Measurements from ENCODE around the gene RNF151. TPM values are rescaled to one million over a fixed set of nuclear protein-coding genes. Genes with fewer than 3 reads are reported as not detected.
"Not testable (repeated sequence)": the region's sequence is repeated elsewhere in the genome, so short reads cannot be mapped to it uniquely, and the experiment has no call there.

Gene RNF151
- total RNA-seq, 1 experiment from 2014 or later: not detected

DNA sequence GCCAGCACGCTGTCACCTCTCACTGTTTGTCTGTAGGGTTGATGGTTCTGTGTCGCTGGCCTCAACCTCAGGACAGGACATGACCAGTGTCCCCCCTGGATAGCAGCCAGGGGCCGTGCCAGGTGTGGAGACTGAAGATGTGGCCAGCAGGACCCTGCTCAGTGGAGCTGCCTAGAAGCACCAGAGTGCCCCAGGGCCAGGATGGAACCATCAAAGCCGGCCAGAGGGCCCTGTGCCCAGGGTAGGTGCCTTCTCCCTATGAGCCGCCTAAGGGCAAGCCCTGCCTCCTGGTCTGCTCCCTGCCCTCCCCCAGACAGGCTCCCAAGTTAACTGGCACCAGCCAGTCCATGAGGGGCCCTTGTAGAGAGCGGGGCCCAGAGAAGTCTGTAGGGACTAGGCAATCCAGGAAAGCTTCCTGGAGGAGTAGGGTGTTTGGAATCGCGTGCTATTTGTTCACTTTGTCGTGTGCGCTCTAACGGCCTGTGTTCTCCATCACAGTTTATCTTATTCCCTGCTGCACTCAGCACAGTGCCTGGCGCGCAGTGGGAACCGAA lies 7.9 kb upstream of the RNF151 start:
- no peak for DNase-seq (ENCODE audit: low read depth)

DNA sequence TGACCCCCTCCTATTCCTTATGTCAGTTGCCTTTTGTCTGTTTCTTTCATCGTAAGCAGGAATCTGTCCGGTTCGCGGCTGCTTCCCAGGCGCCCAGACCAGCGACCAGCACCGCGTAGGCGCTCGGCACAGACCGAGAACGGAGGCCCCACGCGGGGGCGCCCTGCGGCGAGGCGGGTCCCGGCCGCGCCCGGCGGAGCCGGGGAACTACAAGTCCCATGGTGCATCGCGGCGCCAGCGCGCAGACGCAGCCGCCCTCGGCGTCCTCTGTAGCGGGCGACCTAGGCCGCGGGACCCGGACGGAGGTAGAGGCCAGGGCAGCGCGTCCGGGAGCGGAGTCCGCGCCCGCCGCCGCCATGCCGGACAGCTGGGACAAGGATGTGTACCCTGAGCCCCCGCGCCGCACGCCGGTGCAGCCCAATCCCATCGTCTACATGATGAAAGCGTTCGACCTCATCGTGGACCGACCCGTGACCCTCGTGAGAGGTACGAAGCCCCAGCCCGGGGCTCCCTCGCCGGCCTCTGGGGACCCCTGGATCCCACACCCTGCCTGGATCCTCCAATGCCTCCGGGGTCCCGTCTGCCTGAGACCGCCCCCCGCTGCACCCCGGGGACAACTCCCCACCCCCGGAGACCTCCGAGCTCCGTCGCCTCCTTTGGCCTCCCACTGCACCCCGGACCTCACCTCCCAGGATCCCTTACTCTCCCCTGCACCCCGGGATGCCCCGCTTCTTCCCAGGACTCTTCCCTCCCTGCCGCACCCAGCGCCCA lies 7.2 kb upstream of the RNF151 start, which contains the start of gene NDUFB10:
NDUFB10 (plus strand) TSS at position 270 of the 771 bp plus-strand sequence; CDS start at position 357, 87 bp downstream.
- peak; percentile 87 for DNase-seq (ENCODE audit: low read depth)

DNA sequence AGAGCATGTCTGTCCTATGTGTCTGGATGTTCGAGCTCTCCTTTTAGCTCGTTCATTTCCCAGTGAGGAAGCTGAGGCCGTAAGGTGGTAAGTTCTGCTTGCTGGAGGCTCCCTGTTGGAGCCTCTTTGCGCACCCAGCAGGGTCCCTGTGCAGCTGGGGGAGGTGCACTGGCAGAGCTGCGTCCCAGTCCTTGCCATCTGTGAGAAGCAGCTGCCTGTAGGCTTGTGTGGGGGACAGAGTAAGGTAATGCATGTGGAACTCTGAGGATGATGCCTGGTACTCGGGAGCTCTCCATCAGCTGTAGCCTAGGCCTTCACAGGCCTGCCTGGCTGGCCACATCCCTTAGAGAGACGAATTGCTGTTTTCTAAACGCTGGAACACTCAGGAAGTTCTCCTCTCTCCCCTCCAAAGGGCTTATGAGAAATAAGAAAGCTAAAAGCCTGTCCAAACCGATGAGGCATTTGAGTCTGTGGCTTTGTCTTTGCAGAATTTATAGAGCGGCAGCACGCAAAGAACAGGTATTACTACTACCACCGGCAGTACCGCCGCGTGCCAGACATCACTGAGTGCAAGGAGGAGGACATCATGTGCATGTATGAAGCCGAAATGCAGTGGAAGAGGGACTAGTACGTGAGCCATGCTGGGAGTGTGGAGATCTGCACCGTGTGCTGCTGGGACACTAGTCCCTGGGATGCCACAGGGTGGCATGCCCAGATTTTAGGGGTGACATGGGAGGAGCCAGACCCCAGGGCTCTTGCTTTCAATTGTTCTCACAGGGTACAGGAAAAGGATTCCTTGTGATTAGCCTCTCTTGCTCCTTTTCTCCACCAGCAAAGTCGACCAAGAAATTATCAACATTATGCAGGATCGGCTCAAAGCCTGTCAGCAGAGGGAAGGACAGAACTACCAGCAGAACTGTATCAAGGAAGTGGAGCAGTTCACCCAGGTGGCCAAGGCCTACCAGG lies 5.7 kb upstream of the RNF151 start:
- peak; percentile 81 for DNase-seq (ENCODE audit: low read depth)

DNA sequence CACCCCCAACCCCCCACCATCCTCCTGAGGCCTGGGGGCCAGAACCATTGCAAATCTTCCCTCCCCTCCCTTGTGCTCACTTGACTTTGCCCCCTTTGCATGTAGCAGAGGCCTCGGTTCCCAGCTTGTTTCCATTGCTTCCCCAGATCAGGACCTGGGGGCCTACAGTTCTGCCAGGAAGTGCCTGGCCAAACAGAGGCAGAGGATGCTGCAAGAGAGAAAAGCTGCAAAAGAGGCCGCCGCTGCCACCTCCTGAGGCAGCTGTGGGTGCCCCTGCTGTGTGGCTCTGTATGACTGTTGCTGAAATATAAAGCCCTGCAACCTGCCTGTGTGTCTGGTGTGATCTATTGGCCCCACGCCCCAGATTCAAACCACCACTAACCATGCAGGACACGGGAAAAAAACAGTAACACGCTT lies 5.0 kb upstream of the RNF151 start:
- DNase-seq (ENCODE audit: low read depth): peak; percentile 71

DNA sequence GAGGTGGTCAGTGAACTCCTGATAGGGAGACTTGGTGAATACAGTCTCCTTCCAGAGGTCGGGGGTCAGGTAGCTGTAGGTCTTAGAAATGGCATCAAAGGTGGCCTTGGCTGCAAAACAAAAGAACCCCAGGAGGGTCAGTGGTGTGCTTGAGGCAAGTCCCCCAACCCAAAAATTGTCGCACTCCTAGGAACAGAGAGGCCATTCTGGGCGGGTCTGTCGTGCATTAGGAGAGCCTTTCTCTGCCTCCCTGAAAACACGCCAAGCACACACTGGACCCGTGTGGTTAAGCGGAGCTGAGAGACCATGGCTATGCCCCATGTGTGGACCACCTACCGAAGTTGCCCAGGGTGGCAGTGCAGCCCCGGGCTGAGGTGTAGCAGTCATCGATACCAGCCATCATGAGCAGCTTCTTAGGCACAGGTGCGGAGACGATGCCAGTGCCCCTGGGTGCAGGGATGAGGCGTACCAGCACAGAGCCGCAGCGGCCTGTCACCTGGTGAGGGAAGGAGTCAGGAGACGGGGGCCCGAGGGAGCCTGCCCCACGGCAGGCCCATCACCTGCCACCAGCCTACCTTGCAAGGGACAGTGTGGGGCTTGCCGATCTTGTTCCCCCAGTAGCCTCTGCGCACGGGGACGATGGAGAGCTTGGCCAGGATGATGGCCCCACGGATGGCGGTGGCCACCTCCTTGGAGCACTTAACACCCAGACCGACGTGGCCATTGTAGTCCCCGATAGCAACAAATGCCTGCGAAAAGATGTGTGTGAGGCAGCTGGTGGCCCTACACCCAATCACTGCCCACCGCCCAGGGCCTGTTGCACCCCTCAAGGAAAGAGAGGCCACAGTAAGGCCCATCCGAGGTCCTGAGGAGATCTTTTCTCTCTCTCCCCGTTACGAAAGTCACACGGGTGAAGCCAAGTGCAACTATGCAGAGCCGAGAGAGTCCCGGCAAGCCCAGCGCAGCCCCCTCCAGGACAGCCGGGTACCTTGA lies 4.2 kb upstream of the RNF151 start:
- not testable (repeated sequence) for DNase-seq (ENCODE audit: low read depth)

DNA sequence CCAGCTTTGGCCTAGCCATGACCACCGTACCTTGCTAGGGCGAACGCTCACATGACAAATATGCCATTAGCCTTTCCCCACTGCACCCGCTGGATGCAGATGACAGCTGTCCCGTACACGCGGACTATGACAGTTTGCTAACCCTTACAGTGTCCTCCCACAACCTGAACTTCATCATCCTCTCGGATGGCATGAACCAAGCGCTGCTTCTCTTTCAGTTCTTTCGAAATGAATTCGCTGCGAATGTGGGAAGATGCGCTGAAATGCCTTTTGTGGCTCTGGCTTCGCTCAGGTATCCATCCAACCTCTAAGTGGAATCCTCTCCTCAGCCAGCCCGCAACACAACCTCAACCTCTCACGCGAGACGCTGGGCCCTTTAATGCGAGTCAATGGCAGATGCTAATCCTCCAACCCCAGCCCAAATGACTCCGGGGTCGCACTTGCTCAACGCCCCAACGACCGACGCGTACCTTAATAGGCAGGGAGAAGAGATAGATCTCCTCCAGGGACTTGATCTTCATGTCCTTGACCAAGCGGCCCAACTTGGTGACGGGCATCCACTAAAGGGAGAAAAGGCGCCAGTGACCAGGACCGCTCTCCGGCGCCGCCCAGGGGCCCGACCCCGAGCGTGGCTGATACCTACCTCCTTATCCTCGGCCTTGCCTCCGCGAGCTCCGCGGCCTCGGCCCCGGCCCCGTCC lies 2.7 kb upstream of the RNF151 start:
- peak; percentile 44 for DNase-seq (ENCODE audit: low read depth)

DNA sequence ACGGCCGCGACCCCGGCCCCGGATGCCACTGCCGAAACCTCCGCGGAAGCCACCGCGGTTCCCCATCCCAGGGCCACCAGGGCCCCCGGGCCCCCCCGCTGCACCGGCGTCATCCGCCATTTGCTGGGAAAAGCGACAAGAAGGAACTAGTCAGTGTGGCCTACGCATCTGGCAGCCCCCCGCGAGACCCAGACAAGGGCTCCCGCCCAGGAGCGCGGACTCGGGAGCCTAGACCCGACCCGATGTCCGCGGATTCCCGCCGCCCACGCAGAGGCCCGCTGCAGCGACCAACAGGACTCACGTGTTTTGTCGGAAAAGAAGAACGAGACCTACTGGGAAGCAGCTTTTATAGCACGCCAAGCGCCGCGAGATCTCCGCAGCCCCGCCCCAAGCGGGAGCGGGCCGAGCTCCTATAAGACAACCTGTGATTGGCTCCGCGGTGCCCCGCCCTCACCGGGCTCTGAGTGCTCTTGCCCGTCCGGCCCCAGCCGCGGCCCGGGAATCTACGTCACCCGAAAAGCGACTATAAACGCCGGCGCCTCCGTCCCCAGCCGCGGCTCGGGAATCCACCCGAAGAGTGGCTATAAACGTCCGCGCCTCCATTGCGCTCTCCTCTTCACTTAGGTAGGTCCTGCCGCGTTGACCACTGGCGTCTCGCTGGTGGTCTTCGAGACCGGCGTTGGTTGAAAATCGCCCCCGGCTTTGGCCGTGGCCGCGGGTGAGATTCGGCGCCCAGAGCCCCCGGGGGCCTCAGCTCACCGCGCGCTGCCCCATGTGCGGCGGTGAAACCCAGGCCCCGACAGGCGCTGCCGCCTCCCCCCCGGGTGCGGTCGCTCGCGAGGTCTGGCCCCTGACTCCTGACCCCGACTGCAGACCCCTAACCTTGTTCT lies 1.9 kb upstream of the RNF151 start, which contains the start of gene RPS2:
RPS2 (minus strand) TSS at position 321 of the 890 bp plus-strand sequence; CDS start at position 120, 201 bp downstream.
- DNase-seq (ENCODE audit: low read depth): peak; percentile 96

DNA sequence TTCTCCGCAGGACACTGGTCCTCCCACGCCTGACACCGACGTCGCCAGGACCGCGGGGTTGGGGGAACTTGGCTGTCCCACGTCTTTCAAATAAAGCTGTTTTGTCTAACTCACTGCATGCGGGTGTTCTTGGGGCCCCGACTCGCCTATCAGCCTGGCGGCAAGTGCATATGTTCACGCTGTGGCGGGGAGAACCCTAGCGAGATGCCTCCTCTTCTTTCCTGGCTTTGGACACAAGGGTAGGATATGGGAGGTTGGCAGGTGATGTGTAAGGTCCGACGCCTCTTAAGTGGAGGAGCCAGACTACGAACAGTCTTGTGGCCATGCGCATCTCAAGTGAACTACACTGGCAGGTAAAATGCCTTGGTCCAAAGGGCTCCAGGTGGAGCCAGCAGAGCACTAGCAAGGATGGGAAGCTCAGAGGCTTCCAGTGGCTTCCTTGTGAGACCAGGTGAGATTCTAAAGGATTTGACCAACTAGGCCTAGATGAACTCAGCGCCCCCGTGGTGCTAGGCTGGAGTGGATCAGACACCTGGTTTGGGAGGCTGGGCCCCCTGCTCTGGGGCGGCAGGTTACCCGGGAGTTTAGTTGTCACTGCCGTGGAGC lies 1.2 kb upstream of the RNF151 start:
- no peak for DNase-seq (ENCODE audit: low read depth)

DNA sequence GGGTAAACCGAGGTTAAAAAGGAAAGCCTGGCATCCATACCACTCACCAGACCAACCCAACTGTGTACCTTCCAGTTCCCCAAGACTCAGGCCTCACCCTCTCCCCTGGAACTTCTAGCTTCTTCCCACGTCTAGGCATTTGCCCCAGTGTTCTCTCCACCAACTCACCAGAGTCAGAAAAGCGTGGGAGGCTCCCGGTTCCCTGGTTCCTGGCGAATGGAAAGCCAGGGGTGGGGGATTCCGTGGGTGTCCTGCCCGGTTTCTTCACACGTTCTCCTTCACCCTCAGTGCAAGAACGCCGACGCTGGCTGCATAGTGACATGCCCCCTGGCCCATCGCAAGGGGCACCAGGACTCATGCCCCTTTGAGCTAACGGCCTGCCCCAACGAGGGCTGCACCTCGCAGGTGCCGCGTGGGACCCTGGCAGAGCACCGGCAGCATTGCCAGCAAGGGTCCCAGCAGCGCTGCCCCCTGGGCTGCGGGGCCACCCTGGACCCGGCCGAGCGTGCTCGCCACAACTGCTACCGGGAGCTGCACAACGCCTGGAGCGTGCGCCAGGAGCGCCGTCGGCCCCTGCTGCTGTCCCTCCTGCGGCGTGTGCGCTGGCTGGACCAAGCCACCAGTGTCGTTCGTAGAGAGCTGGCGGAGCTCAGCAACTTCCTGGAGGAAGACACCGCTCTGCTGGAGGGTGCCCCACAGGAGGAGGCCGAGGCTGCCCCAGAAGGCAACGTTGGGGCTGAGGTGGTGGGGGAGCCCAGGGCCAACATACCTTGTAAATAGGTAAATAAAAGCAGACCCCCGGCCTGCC lies 1.7 kb downstream of the RNF151 start:
- no peak for DNase-seq (ENCODE audit: low read depth)

DNA sequence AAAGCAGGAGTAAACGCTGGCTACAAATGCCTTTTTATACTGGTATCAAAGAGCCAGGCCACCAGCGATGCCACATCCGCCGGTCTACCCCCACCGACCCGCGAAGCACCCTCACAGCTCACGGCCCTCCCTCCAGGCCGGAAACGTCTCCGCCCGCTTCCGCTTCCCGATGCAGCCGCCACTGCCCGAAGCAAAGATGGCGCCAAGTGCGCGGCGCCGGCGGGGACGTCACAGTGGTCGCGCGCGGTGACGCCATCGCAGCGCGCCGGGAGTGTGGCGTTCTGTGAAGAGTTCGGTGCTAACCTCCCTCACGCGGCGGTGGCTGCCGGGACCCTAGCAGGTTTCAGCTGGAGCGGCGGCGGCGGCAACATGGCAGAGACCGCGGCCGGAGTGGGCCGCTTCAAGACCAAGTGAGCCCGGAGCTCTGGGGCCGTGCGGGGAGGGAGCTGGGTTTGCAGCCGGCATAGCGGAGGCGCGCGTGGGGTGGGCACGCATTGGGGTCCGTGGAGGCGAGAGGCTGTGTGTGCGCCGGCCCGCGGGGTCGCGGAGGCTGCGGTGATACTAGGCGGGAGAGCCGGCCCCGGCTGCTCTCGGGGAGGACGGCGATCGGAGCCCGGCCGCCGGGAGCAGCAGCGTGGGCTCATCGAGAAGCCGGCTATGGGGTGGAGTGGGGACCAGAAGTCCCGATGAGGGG lies 5.3 kb downstream of the RNF151 start, which contains the start of gene TBL3:
TBL3 (plus strand) TSS at position 258 of the 694 bp plus-strand sequence; CDS start at position 370, 112 bp downstream.
- peak; percentile 94 for DNase-seq (ENCODE audit: low read depth)

DNA sequence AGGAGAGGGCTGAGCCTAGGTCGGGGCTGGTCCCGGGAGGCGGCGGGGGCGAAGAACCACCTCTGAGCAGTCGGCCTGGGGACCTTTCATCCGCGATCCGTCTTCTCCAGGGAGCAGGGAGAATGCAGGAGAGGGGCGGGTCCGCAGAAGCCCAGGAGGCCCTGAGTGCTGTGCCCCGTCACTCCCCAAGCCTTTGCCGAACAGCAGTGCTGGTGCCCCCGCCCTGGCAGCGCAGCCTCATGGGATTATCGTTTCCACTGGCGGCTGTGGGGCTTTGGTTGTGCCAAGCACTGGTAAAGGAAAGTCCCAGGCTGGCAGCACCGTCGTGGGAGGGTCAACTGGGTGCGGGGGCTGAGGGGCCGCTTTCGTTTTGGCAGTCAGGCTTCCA lies 5.8 kb downstream of the RNF151 start:
- no peak for DNase-seq (ENCODE audit: low read depth)

DNA sequence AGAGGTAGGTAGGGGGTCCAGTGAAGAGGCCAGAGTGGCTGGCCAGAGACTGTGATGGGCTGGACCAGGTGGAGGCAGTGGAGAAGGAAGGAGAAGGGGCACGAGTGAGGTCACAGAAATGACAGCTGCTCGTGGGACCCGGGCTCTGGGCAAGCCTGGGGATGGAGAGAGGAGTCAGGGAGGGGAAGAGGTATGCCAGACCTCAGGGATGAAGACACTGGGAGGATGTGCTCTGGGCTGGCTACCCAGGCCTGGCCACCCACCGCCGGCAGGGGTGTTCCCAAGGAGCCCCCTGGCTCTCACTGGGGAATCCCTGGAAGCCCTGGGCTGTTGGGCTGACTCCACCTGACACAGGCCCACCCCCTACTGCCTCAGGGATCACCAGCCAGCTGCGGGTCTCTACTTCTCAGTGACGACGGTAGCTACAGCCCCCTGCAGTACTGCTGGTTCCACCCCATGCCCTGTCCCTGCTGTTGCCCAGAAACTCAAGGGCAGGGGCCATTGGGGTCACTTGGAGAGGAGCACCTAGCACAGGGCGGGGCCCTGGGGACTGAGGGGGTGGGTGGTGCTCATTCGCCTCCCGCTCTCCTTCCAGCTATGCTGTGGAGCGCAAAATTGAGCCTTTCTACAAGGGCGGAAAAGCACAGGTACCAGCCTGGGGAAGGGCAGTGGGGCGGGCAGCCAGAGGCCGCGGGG lies 7.0 kb downstream of the RNF151 start:
- no peak for DNase-seq (ENCODE audit: low read depth)

DNA sequence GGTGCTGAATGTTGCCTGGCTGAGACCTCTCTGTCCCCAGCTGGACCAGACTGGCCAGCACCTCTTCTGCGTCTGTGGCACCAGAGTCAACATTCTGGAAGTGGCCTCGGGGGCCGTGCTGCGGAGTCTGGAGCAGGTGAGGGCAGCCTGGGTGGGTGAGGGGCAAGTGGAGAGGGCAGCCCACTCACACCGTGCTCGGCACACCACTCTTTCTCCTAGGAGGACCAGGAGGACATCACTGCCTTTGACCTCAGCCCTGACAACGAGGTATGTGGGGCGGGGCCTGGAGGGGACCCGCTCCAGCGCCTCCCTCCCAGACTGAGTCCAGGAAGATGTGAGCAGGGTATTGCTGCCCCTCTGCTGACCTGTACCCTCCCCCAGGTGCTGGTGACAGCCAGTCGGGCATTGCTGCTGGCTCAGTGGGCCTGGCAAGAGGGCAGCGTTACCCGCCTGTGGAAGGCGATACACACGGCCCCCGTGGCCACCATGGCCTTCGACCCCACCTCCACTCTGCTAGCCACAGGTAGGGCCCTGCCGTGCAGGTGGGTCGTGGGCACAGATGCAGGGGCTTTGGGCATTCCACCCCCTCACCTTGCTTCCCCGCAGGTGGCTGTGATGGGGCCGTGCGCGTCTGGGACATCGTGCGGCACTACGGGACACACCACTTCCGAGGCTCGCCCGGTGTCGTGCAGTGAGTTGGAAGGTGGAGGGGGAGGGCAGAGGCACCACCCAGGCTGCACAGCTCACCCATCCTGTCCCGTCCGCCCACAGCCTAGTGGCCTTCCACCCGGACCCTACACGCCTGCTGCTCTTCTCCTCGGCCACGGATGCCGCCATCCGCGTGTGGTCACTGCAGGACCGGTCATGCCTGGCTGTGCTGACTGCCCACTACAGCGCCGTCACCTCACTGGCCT lies 7.8 kb downstream of the RNF151 start:
- no peak for DNase-seq (ENCODE audit: low read depth)

DNA sequence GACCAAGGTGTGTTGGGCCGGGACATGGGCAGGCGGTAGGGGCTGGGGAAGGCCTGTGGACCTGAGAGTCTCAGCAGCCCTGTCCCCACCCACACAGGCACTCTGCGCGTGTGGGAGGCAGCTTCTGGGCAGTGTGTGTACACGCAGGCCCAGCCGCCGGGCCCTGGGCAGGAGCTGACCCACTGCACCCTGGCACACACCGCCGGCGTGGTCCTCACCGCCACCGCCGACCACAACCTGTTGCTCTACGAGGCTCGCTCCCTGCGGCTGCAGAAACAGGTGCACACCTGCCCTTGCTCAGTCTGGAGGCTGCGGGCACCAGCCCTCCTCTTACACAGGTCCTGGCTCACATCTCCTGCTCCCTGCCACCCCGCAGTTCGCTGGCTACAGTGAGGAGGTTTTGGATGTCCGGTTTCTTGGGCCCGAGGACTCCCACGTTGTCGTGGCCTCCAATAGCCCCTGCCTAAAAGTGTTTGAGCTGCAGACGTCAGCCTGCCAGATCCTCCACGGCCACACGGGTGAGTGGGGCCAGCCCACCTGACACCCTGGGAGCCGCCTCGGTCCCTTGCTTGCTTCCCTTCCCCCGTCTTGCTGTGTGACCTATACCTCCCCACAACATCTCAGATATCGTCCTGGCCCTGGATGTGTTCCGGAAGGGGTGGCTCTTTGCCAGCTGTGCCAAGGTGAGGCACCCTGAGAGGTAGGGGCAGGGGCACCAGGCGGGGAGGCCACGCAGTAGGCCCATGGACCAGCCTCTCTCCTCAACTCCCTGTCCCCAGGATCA lies 9.0 kb downstream of the RNF151 start:
- no peak for DNase-seq (ENCODE audit: low read depth)

Data from HT1080 (cell line).